K562 (cell line): ENCODE measurements around the gene TGFBR2. TPM values are rescaled to one million over a fixed set of nuclear protein-coding genes. Genes with fewer than 3 reads are reported as not detected.
A peak's percentile ranks its signal among the peaks of the same experiment; 100 is the strongest.

Source experiments
- ATAC-seq: fragments of 200-7000 bp; cut with Tn5 transposase; 3 replicates; pipeline ENCODE4 v1.9.1; 2020; ENCODE audit warnings: moderate library complexity
- BruUV-seq: library from RNA; stranded (reverse); fragments of 400-500 nt; replicated peaks from 2 replicates; lab custom pipeline; 2021; lab: Mats Ljungman, UMichigan
- CTCF ChIA-PET: fragments of 300-600 bp; formaldehyde crosslinking; extraction: SDS; loops from one replicate; lab custom pipeline; 2021; ENCODE audit warnings: low intra/inter-chr PET ratio; lab: Yijun Ruan, JAX
- POLR2A ChIA-PET: fragments of 300-600, 350-650 bp; sonication (Branson Sonifier 250); formaldehyde crosslinking; extraction: SDS; loops from one replicate; lab custom pipeline; 2021; ENCODE audit warnings: antibody characterized with exemption, inconsistent platforms; lab: Yijun Ruan, JAX
- DNase-seq, 4 experiments: peaks; one replicate each; pipeline versions ENCODE4 v3.0.0 to v3.0.0-alpha.2; 2011 to 2018; ENCODE audit warnings: low spot score in 3 of 4, mixed read lengths in 3 of 4; ENCODE audit errors: extremely low read depth in 1 of 4
- FAIRE-seq: peaks from 2 replicates; lab custom pipeline; 2011; peaks lifted over from hg19 to GRCh38; lab: Jason Lieb, UNC
- H2AFZ ChIP-seq: 2 replicates; pipeline ENCODE4 v1.6.0; 2011; ENCODE audit warnings: low read depth, low read length, control low read depth, inconsistent platforms
- H3K27ac ChIP-seq: fragments of 200-600 bp; 3 replicates; pipeline ENCODE4 v1.8.0; 2011; ENCODE audit warnings: low read depth, mild to moderate bottlenecking, control low read depth, inconsistent platforms, low read length, moderate library complexity, mixed read lengths; ENCODE audit errors: extremely low read depth
- H3K27me3 ChIP-seq, 2 experiments: fragments of 300-600 bp in 1 of 2; 2 replicates in 1 of 2; 3 replicates in 1 of 2; pipeline versions ENCODE4 v1.6.0 to v1.8.0; 2011; ENCODE audit warnings: inconsistent platforms in 2 of 2, low read length in 2 of 2, mild to moderate bottlenecking in 1 of 2, mixed read lengths in 1 of 2, moderate library complexity in 1 of 2; ENCODE audit not compliant: control insufficient read depth in 2 of 2, insufficient read depth in 2 of 2
- H3K36me3 ChIP-seq: fragments of 300-600 bp; 3 replicates; pipeline ENCODE4 v1.8.0; 2011; ENCODE audit warnings: mild to moderate bottlenecking, low read length, inconsistent platforms; ENCODE audit not compliant: control insufficient read depth, insufficient read depth
- H3K4me1 ChIP-seq, 2 experiments: fragments of 200-600 bp in 1 of 2; replicated peaks in 1 of 2; 2 replicates in 1 of 2; 3 replicates in 1 of 2; pipeline versions ENCODE4 v1.5.1 to v1.8.0; 2011; ENCODE audit warnings: inconsistent platforms in 2 of 2, low read length in 2 of 2, mild to moderate bottlenecking in 1 of 2, mixed read lengths in 1 of 2, moderate library complexity in 1 of 2; ENCODE audit not compliant: control insufficient read depth in 2 of 2, insufficient read depth in 2 of 2
- H3K4me2 ChIP-seq: 2 replicates; pipeline ENCODE4 v1.6.1; 2011; ENCODE audit warnings: low read length, control low read depth, inconsistent platforms, mixed read lengths; ENCODE audit not compliant: insufficient read depth
- H3K4me3 ChIP-seq: fragments of 200-600 bp; sonication (generic), shearing (Covaris generic); 2 replicates; pipeline ENCODE4 v1.5.1; 2016; ENCODE audit warnings: control low read depth, inconsistent platforms
- H3K79me2 ChIP-seq: fragments of 200-600 bp; 3 replicates; pipeline ENCODE4 v1.8.0; 2011; ENCODE audit warnings: low read length, inconsistent platforms; ENCODE audit not compliant: control insufficient read depth, insufficient read depth
- H3K9ac ChIP-seq, 2 experiments: 2 replicates each; pipeline versions ENCODE4 v1.6.0 to v1.6.1; 2011; ENCODE audit warnings: low read depth in 2 of 2, low read length in 2 of 2, control low read depth in 1 of 2, inconsistent platforms in 1 of 2, mild to moderate bottlenecking in 1 of 2, mixed read lengths in 1 of 2; ENCODE audit not compliant: insufficient read depth in 1 of 2
- H3K9me1 ChIP-seq: one replicate; pipeline ENCODE4 v1.6.0; 2011; ENCODE audit warnings: inconsistent platforms, mild to moderate bottlenecking, low read length, moderate library complexity; ENCODE audit not compliant: control insufficient read depth, insufficient read depth
- H3K9me3 ChIP-seq: replicated peaks from 2 replicates; pipeline ENCODE4 v1.5.1; 2011; ENCODE audit warnings: low read depth, low read length, inconsistent platforms; ENCODE audit not compliant: control insufficient read depth, insufficient read depth
- H4K20me1 ChIP-seq: replicated peaks from 2 replicates; pipeline ENCODE4 v1.6.1; 2011; ENCODE audit warnings: low read length, inconsistent platforms, mixed read lengths; ENCODE audit not compliant: control insufficient read depth, insufficient read depth
- ARID2 ChIP-seq: fragments of 450-650 bp; IDR thresholded peaks from 2 replicates; pipeline ENCODE4 v1.6.1; 2017; ENCODE audit warnings: antibody characterized with exemption, mild to moderate bottlenecking
- BACH1 ChIP-seq: fragments of 200-800 bp; sonication (Bioruptor generic); IDR thresholded peaks from 2 replicates; pipeline ENCODE4 v1.6.1; 2016; ENCODE audit warnings: missing genetic modification characterization, missing compliant biosample characterization
- BRCA1 ChIP-seq, 2 experiments: fragments of 450-650 bp in 1 of 2; sonication (generic) in 1 of 2; formaldehyde crosslinking in 1 of 2; IDR thresholded peaks; 2 replicates each; pipeline versions ENCODE4 v1.5.0 to v1.6.1; 2017 to 2020; ENCODE audit warnings: mild to moderate bottlenecking in 1 of 2, missing genetic modification reagents in 1 of 2
- CBX2 ChIP-seq: fragments of 200-600 bp; sonication (generic); IDR thresholded peaks from one replicate; pipeline ENCODE4 v1.6.1; 2012; ENCODE audit warnings: mild to moderate bottlenecking, low read length, inconsistent platforms; ENCODE audit not compliant: insufficient read depth, poor library complexity, severe bottlenecking
- GABPB2 ChIP-seq: fragments of 250-450 bp; sonication (Bioruptor Pico); conservative IDR thresholded peaks from 2 replicates; pipeline ENCODE4 v1.5.1; 2021; ENCODE audit warnings: mild to moderate bottlenecking
- RBM15 ChIP-seq: fragments of 200-400 bp; formaldehyde crosslinking; IDR thresholded peaks from 2 replicates; pipeline ENCODE4 v1.6.1; 2018; ENCODE audit warnings: mild to moderate bottlenecking, low read length, moderate library complexity; ENCODE audit not compliant: insufficient read depth
- TCFL5 ChIP-seq: fragments of 250-450 bp; sonication (Bioruptor Pico); conservative IDR thresholded peaks from 2 replicates; pipeline ENCODE4 v1.6.1; 2021; ENCODE audit warnings: mild to moderate bottlenecking, moderate library complexity, matching md5 sums
- U2AF2 ChIP-seq: fragments of 200-400 bp; formaldehyde crosslinking; optimal IDR thresholded peaks from 2 replicates; pipeline ENCODE3; 2017; ENCODE audit warnings: low read depth, mild to moderate bottlenecking, low read length
- WGBS: fragments of 100-300 bp; shearing (Covaris generic); methylation state at CpG from one replicate; pipeline ENCODE4 v1.1.6; 2016; ENCODE audit warnings: low coverage, mixed read lengths; ENCODE audit not compliant: insufficient coverage; ENCODE audit errors: missing lambda C conversion rate; 5-methylcytosine and 5-hydroxymethylcytosine counted together
- in situ Hi-C: fragments of 300-500 bp; cut with MboI; formaldehyde crosslinking; loops from 4 replicates; pipeline ENCODE4 v1.15.0; 2018; ENCODE audit warnings: inconsistent platforms, mixed read lengths
- intact Hi-C: fragments of 100-400 bp; cut with micrococcal nuclease; formaldehyde crosslinking; loops from 2 replicates; pipeline ENCODE4 v1.14.2; 2022
- polyA plus RNA-seq, 8 experiments: library from polyadenylated mRNA; depleted of rRNA in 4 of 8; stranded (reverse) in 5 of 8; unstranded in 3 of 8; fragments of >200 nt; fragmentation: Nextera tagmentation in 2 of 8; fragmentation: Illumina TruSeq in 1 of 8; extraction: Ambion mirVana in 2 of 8; extraction: Trizol in 1 of 8; gene quantifications; 2 replicates each; pipeline versions ENCODE4 v1.2.1 to v1.2.3, GENCODE V29; 2011 to 2014; ENCODE audit warnings: inconsistent platforms in 1 of 8, missing spikeins in 1 of 8
- total RNA-seq, 7 experiments: library from RNA; depleted of rRNA in 6 of 7; stranded (reverse); fragments of >200 nt in 6 of 7; fragmentation: Illumina TruSeq in 2 of 7; extraction: Trizol in 2 of 7; gene quantifications; 2 replicates each; pipeline versions ENCODE4 v1.2.1 to v1.2.3, GENCODE V29; 2011 to 2021; ENCODE audit warnings: low replicate concordance in 1 of 7
- TF ChIP-seq, protein P1 (sequence below): fragments of 250-450 bp; sonication (Bioruptor Pico); IDR thresholded peaks from 2 replicates; pipeline ENCODE4 v1.8.0; 2022; ENCODE audit warnings: inconsistent platforms, mild to moderate bottlenecking, moderate library complexity, borderline replicate concordance
- TF ChIP-seq, protein P2 (sequence below): sonication (generic); formaldehyde crosslinking; IDR thresholded peaks from 2 replicates; pipeline ENCODE4 v1.8.0; 2023; ENCODE audit warnings: mild to moderate bottlenecking, missing genetic modification reagents
- TF ChIP-seq, protein P3 (sequence below): IDR thresholded peaks from 2 replicates; pipeline ENCODE4 v1.6.1; 2011; ENCODE audit warnings: borderline replicate concordance, low read depth, mild to moderate bottlenecking, moderate library complexity, low read length; ENCODE audit not compliant: insufficient read depth, poor library complexity, severe bottlenecking

The TGFBR2 gene
- total and polyA plus RNA-seq, 9 of the 15 experiments (the other 6 are each of a cell fraction or from before 2014, with no cell fraction given), result 0.11 to 0.84 (median 0.24) TPM

DNA sequence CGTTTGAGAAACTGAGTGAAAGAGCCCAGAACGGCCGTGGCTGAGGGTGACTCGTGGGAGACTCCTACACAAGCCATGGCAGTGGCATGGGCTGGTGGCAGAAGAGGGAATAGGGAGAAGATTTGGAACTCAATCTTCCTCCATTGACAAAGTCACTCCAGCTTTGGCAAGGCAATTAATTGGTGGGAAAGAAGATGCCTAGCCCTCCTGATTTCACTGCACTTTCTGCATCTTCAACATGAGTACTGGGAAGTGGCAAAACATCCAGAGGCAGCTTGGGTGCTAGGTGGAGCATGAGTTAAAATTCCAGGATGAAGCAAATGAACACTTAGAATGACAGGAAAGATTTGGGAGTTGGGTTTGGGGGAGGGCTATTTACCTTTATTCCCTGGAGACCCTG lies 1.4 kb upstream of the TGFBR2 start (continued):
- TF ChIP-seq, protein P1, sequence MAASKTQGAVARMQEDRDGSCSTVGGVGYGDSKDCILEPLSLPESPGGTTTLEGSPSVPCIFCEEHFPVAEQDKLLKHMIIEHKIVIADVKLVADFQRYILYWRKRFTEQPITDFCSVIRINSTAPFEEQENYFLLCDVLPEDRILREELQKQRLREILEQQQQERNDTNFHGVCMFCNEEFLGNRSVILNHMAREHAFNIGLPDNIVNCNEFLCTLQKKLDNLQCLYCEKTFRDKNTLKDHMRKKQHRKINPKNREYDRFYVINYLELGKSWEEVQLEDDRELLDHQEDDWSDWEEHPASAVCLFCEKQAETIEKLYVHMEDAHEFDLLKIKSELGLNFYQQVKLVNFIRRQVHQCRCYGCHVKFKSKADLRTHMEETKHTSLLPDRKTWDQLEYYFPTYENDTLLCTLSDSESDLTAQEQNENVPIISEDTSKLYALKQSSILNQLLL (CRISPR knock-in tag), result no peak
- TF ChIP-seq CBX2 (no peak), U2AF2 (no peak), BACH1 (no peak), TCFL5 (CRISPR knock-in tag) (no peak)

DNA sequence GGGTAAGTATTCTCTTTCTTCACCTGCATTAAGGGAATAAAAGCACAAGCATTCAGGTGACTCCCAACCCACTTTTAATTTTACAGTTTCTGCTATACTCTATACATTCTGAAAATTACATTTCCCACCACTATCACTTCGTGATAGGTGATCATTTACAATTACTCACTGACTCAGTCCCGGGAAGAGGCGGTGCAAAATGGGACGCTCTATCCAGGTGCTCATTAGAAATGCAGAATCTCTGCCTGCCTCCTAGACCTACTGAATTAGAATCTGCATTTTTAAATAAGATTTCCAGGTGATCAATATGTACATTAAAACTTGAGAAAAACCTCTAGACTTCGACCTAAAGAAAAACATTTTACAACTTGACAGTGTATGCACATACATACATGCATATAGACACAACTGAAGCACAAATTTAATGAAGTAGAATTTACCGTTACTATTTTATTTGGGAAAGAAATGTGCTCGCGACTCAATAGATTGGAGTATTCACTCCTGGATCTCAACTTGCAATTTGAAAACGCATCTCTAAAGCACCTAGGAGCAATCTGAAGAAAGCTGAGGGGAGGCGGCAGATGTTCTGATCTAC lies 598 bp upstream of the TGFBR2 start:
- Histone ChIP-seq H4K20me1 (no peaks in the 10 kb centered on the region), H3K9me3 (no peaks in the 10 kb centered on the region), H3K4me2 (no peak overlapping the region; the same call in 1 of the 2 replicates), H2AFZ (peak overlapping the region; percentile 34; the same call in 1 of the 2 replicates), H3K27me3 (no peaks in the 10 kb centered on the region; a peak in 1 of 5 replicates), H3K27ac (no peak overlapping the region), H3K79me2 (no peaks in the 10 kb centered on the region), H3K9ac (no peak overlapping the region), H3K9me1 (no peaks in the 10 kb centered on the region), H3K4me1 (peaks cover 0 to 10% of the 10 kb centered on the region in 2 experiments; a peak in 1 of 5 replicates), H3K4me3 (no peak overlapping the region), H3K36me3 (no peaks in the 10 kb centered on the region)
- ChIA-PET CTCF (no interaction called here), POLR2A (no interaction called here)
- in situ Hi-C loops (no loop called here), intact Hi-C loops (no loop called here)
- 3% methylated on average over 10 of the region's 10 CpGs for WGBS
- DNase-seq (no peak), ATAC-seq (no peak), FAIRE-seq (no peak)
- no TSS peak for BruUV-seq
- TF ChIP-seq GABPB2 (CRISPR knock-in tag) (no peak), ARID2 (no peak), BRCA1 (IDR thresholded peaks at IDR 0.05) (no peak), BRCA1 (CRISPR knock-in tag; IDR thresholded peaks at IDR 0.05) (no peak), RBM15 (no peak)
- TF ChIP-seq, protein P2, sequence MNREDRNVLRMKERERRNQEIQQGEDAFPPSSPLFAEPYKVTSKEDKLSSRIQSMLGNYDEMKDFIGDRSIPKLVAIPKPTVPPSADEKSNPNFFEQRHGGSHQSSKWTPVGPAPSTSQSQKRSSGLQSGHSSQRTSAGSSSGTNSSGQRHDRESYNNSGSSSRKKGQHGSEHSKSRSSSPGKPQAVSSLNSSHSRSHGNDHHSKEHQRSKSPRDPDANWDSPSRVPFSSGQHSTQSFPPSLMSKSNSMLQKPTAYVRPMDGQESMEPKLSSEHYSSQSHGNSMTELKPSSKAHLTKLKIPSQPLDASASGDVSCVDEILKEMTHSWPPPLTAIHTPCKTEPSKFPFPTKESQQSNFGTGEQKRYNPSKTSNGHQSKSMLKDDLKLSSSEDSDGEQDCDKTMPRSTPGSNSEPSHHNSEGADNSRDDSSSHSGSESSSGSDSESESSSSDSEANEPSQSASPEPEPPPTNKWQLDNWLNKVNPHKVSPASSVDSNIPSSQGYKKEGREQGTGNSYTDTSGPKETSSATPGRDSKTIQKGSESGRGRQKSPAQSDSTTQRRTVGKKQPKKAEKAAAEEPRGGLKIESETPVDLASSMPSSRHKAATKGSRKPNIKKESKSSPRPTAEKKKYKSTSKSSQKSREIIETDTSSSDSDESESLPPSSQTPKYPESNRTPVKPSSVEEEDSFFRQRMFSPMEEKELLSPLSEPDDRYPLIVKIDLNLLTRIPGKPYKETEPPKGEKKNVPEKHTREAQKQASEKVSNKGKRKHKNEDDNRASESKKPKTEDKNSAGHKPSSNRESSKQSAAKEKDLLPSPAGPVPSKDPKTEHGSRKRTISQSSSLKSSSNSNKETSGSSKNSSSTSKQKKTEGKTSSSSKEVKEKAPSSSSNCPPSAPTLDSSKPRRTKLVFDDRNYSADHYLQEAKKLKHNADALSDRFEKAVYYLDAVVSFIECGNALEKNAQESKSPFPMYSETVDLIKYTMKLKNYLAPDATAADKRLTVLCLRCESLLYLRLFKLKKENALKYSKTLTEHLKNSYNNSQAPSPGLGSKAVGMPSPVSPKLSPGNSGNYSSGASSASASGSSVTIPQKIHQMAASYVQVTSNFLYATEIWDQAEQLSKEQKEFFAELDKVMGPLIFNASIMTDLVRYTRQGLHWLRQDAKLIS, result no peak
- TF ChIP-seq, protein P3, sequence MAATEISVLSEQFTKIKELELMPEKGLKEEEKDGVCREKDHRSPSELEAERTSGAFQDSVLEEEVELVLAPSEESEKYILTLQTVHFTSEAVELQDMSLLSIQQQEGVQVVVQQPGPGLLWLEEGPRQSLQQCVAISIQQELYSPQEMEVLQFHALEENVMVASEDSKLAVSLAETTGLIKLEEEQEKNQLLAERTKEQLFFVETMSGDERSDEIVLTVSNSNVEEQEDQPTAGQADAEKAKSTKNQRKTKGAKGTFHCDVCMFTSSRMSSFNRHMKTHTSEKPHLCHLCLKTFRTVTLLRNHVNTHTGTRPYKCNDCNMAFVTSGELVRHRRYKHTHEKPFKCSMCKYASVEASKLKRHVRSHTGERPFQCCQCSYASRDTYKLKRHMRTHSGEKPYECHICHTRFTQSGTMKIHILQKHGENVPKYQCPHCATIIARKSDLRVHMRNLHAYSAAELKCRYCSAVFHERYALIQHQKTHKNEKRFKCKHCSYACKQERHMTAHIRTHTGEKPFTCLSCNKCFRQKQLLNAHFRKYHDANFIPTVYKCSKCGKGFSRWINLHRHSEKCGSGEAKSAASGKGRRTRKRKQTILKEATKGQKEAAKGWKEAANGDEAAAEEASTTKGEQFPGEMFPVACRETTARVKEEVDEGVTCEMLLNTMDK, result no peak
